Body of pancreas (tissue), 4 donors: Measurements from ENCODE around the gene SLC6A11.

ENCODE experiments used
- POLR2A ChIP-seq, 3 donors: fragments of 450-650 bp; IDR thresholded peaks; one replicate each; pipeline ENCODE4 v1.6.1; 2016; ENCODE audit warnings: antibody characterized with exemption in 3 of 3, mild to moderate bottlenecking in 2 of 3
- TF ChIP-seq, protein P1 (sequence below), 7 experiments: fragments of 450-650 bp in 4 of 7; fragments of 200-600 bp in 3 of 7; sonication (generic) in 3 of 7; IDR thresholded peaks; one replicate each; pipeline ENCODE4 v1.5.1; 2016 to 2019; ENCODE audit warnings: antibody characterized with exemption in 7 of 7

DNA sequence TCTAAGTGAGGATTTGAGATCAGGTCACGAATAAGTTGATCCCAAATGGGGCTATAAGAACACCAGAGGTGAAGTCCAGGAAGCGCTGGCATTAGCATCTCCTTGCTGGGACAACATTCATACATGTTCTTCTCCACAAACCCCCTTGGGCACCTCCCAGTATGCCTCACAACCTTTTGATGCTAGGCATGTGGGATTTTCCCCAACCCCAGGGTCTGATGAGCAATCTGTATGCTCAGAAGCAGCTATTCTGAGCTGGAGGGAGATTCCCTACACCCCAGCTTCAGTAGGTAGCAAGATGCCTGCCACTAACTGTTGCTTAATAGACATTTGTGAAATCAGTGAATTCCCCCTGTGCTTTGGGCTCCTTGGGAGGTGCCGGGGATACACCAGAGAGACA is 32.2 kb downstream of the SLC6A11 start:
- TF ChIP-seq POLR2A (IDR thresholded peaks at IDR 0.05), result no peak
- TF ChIP-seq, protein P1, sequence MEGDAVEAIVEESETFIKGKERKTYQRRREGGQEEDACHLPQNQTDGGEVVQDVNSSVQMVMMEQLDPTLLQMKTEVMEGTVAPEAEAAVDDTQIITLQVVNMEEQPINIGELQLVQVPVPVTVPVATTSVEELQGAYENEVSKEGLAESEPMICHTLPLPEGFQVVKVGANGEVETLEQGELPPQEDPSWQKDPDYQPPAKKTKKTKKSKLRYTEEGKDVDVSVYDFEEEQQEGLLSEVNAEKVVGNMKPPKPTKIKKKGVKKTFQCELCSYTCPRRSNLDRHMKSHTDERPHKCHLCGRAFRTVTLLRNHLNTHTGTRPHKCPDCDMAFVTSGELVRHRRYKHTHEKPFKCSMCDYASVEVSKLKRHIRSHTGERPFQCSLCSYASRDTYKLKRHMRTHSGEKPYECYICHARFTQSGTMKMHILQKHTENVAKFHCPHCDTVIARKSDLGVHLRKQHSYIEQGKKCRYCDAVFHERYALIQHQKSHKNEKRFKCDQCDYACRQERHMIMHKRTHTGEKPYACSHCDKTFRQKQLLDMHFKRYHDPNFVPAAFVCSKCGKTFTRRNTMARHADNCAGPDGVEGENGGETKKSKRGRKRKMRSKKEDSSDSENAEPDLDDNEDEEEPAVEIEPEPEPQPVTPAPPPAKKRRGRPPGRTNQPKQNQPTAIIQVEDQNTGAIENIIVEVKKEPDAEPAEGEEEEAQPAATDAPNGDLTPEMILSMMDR (IDR thresholded peaks at IDR 0.05), result no peak
